Loucy (cell line): ENCODE measurements around the gene LINGO3.

Experiments
- H2AFZ ChIP-seq: fragments of 200-600 bp; sonication (generic); 2 replicates; pipeline ENCODE4 v1.6.0; 2016; ENCODE audit warnings: antibody characterized with exemption, mild to moderate bottlenecking, low read length, moderate library complexity
- H3F3A ChIP-seq: fragments of 200-600 bp; 2 replicates; pipeline ENCODE4 v1.6.0; 2016; ENCODE audit warnings: antibody characterized with exemption, low read depth, mild to moderate bottlenecking
- H3K27me3 ChIP-seq: fragments of 200-600 bp; sonication (generic); 2 replicates; pipeline ENCODE4 v1.6.1; 2014; ENCODE audit warnings: low read length, mild to moderate bottlenecking; ENCODE audit not compliant: insufficient read depth, poor library complexity, severe bottlenecking
- H3K36me3 ChIP-seq: fragments of 200-600 bp; sonication (generic); 2 replicates; pipeline ENCODE4 v1.6.1; 2016; ENCODE audit warnings: low read length; ENCODE audit not compliant: insufficient read depth
- H3K4me1 ChIP-seq: fragments of 200-600 bp; sonication (generic); 2 replicates; pipeline ENCODE4 v1.5.1; 2014; ENCODE audit warnings: low read length, mild to moderate bottlenecking; ENCODE audit not compliant: insufficient read depth, poor library complexity, severe bottlenecking
- H3K4me2 ChIP-seq: fragments of 200-600 bp; sonication (generic); 2 replicates; pipeline ENCODE4 v1.6.0; 2014; ENCODE audit warnings: antibody characterized with exemption, low read length, low read depth, mild to moderate bottlenecking; ENCODE audit not compliant: poor library complexity, severe bottlenecking
- H3K4me3 ChIP-seq: fragments of 200-600 bp; sonication (generic); 2 replicates; pipeline ENCODE4 v1.5.1; 2014; ENCODE audit warnings: low read length, mild to moderate bottlenecking, mixed read lengths; ENCODE audit not compliant: poor library complexity, severe bottlenecking
- H3K79me2 ChIP-seq: fragments of 200-600 bp; sonication (generic); 2 replicates; pipeline ENCODE4 v1.6.1; 2014; ENCODE audit warnings: low read length; ENCODE audit not compliant: insufficient read depth
- H3K9ac ChIP-seq: fragments of 200-600 bp; sonication (generic); 2 replicates; pipeline ENCODE4 v1.6.0; 2014; ENCODE audit warnings: mild to moderate bottlenecking, low read depth, low read length, moderate library complexity; ENCODE audit not compliant: poor library complexity, severe bottlenecking
- H3K9me2 ChIP-seq: fragments of 200-600 bp; sonication (generic); replicated peaks from 2 replicates; pipeline ENCODE4 v1.6.1; 2016; ENCODE audit warnings: low read depth, low read length, mixed read lengths
- H3K9me3 ChIP-seq: fragments of 200-600 bp; sonication (generic); 2 replicates; pipeline ENCODE4 v1.6.1; 2014; ENCODE audit warnings: mild to moderate bottlenecking, antibody characterized with exemption, low read length, low read depth; ENCODE audit not compliant: insufficient read depth
- H4K20me1 ChIP-seq: fragments of 200-600 bp; sonication (generic); 2 replicates; pipeline ENCODE4 v1.6.0; 2014; ENCODE audit warnings: antibody characterized with exemption, low read length, mild to moderate bottlenecking; ENCODE audit not compliant: insufficient read depth, poor library complexity, severe bottlenecking
- EZH2phosphoT487 ChIP-seq: fragments of 200-600 bp; IDR thresholded peaks from 2 replicates; pipeline ENCODE4 v1.6.1; 2018; ENCODE audit warnings: antibody characterized with exemption, mild to moderate bottlenecking, moderate library complexity, borderline replicate concordance
- TF ChIP-seq, protein P1 (sequence below): fragments of 200-600 bp; sonication (generic); conservative IDR thresholded peaks from 2 replicates; pipeline ENCODE4 v1.5.1; 2014; ENCODE audit warnings: mild to moderate bottlenecking, antibody characterized with exemption, low read length

The LINGO3 gene

GRCh38 chr19:2324220-2324948 lies 16.4 kb upstream of the LINGO3 start:
- H3K4me1 ChIP-seq = peaks cover 19% of the 10 kb centered on the region
- H3F3A ChIP-seq = no peaks in the 10 kb centered on the region
- H3K36me3 ChIP-seq = no peaks in the 10 kb centered on the region
- no peak overlapping the region for H3K9ac ChIP-seq
- H3K27me3 ChIP-seq = peaks cover 9% of the 10 kb centered on the region
- H3K9me3 ChIP-seq = no peaks in the 10 kb centered on the region
- no peaks in the 10 kb centered on the region for H3K9me2 ChIP-seq
- no peak overlapping the region for H3K4me3 ChIP-seq
- TF ChIP-seq, protein P1, sequence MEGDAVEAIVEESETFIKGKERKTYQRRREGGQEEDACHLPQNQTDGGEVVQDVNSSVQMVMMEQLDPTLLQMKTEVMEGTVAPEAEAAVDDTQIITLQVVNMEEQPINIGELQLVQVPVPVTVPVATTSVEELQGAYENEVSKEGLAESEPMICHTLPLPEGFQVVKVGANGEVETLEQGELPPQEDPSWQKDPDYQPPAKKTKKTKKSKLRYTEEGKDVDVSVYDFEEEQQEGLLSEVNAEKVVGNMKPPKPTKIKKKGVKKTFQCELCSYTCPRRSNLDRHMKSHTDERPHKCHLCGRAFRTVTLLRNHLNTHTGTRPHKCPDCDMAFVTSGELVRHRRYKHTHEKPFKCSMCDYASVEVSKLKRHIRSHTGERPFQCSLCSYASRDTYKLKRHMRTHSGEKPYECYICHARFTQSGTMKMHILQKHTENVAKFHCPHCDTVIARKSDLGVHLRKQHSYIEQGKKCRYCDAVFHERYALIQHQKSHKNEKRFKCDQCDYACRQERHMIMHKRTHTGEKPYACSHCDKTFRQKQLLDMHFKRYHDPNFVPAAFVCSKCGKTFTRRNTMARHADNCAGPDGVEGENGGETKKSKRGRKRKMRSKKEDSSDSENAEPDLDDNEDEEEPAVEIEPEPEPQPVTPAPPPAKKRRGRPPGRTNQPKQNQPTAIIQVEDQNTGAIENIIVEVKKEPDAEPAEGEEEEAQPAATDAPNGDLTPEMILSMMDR = no peak
- no peak for TF ChIP-seq EZH2phosphoT487
- H2AFZ ChIP-seq = no peak overlapping the region
- peaks cover 53% of the 10 kb centered on the region for H3K79me2 ChIP-seq
- H3K4me2 ChIP-seq = peak overlapping the region; percentile 98
- H4K20me1 ChIP-seq = peaks cover 26% of the 10 kb centered on the region

GRCh38 chr19:2323707-2324106 lies 15.8 kb upstream of the LINGO3 start:
- Histone ChIP-seq H3K9me3 (no peaks in the 10 kb centered on the region), H4K20me1 (peaks cover 19% of the 10 kb centered on the region), H3K9me2 (no peaks in the 10 kb centered on the region), H3K9ac (no peak overlapping the region), H3K4me1 (peaks cover 16% of the 10 kb centered on the region), H3K36me3 (no peaks in the 10 kb centered on the region), H3F3A (no peaks in the 10 kb centered on the region), H3K4me2 (no peak overlapping the region), H3K4me3 (no peak overlapping the region), H3K79me2 (peaks cover 46% of the 10 kb centered on the region), H3K27me3 (peaks cover 6% of the 10 kb centered on the region), H2AFZ (no peak overlapping the region)
- TF ChIP-seq, protein P1 = no peak
- no peak for TF ChIP-seq EZH2phosphoT487

- no peak for TF ChIP-seq EZH2phosphoT487
- TF ChIP-seq, protein P1 = no peak
Measured at GRCh38 chr19:2321565-2322283, 13.8 kb upstream of the LINGO3 start.

More at GRCh38 chr19:2321565-2322283, 13.8 kb upstream of the LINGO3 start:
- Histone ChIP-seq H3K9me3 (no peaks in the 10 kb centered on the region), H2AFZ (no peak overlapping the region), H3K4me3 (no peak overlapping the region), H3K9ac (no peak overlapping the region), H3K4me2 (no peak overlapping the region), H4K20me1 (peaks cover 11% of the 10 kb centered on the region), H3F3A (no peaks in the 10 kb centered on the region), H3K4me1 (peaks cover 15% of the 10 kb centered on the region), H3K27me3 (no peaks in the 10 kb centered on the region), H3K9me2 (no peaks in the 10 kb centered on the region), H3K79me2 (peaks cover 28% of the 10 kb centered on the region), H3K36me3 (no peaks in the 10 kb centered on the region)
